Nephron (organoid): ENCODE results near the gene SSH3.

Experiments used
- H3K27ac Mint-ChIP-seq, 3 experiments: 2 replicates each; pipeline ENCODE4 v1.8.0; 2020; ENCODE audit warnings: mixed read lengths in 3 of 3, mild to moderate bottlenecking in 2 of 3, moderate library complexity in 1 of 3
- H3K27me3 Mint-ChIP-seq: 2 replicates; pipeline ENCODE4 v1.8.0; 2021; ENCODE audit warnings: low read depth, mild to moderate bottlenecking, moderate library complexity, mixed read lengths
- H3K36me3 Mint-ChIP-seq: 2 replicates; pipeline ENCODE4 v1.8.0; 2020; ENCODE audit warnings: low read depth, mixed read lengths
- H3K4me1 Mint-ChIP-seq: 2 replicates; pipeline ENCODE4 v1.8.0; 2020; ENCODE audit warnings: mixed read lengths
- H3K4me3 Mint-ChIP-seq, 3 experiments: 2 replicates each; pipeline ENCODE4 v1.8.0; 2020; ENCODE audit warnings: mild to moderate bottlenecking in 3 of 3, mixed read lengths in 3 of 3, moderate library complexity in 2 of 3
- H3K9me3 Mint-ChIP-seq: 2 replicates; pipeline ENCODE4 v1.8.0; 2020; ENCODE audit warnings: mixed read lengths
- TF ChIP-seq, protein P1 (sequence below), 3 experiments: fragments of 200-600 bp; sonication (generic); IDR thresholded peaks; one replicate each; pipeline ENCODE4 v1.5.0; 2021; ENCODE audit warnings: antibody characterized with exemption in 3 of 3; ENCODE audit not compliant: unreplicated experiment in 3 of 3

The SSH3 gene

DNA sequence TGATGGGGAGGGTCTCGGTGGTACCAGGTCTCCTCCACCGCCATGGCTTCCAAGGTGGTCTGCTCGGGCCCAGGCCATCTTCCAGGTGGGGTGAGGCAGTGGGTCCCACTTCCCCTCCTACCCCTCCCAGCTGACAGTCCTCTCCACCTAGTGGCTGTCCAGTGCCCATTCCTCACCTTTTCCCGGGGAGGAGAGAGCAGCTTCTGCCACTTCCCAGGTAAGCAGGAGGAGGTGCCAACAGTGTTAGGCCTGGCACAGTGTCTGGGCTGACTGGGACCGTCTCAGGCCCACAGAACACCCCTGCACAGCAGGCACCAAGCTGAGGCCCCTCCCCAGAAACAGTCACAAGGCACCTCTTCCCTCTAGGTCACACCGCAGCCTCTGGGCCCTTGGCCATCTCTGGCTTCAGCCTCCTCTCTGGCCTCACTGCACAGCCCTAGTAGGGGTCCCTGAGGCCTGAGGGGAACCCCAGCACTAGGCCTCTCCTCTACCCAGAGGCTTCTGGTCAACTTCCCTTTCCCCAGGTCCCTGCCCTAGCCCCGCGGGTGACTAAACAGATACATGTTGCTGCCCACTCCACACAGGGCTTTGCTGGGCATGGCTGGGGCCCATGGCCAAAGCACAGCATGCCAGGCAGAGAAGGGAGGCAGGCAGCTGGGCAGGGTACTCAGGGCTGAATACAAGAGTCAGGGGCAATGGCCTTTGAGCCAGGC, 16.6 kb upstream of the SSH3 start:
- TF ChIP-seq, protein P1, sequence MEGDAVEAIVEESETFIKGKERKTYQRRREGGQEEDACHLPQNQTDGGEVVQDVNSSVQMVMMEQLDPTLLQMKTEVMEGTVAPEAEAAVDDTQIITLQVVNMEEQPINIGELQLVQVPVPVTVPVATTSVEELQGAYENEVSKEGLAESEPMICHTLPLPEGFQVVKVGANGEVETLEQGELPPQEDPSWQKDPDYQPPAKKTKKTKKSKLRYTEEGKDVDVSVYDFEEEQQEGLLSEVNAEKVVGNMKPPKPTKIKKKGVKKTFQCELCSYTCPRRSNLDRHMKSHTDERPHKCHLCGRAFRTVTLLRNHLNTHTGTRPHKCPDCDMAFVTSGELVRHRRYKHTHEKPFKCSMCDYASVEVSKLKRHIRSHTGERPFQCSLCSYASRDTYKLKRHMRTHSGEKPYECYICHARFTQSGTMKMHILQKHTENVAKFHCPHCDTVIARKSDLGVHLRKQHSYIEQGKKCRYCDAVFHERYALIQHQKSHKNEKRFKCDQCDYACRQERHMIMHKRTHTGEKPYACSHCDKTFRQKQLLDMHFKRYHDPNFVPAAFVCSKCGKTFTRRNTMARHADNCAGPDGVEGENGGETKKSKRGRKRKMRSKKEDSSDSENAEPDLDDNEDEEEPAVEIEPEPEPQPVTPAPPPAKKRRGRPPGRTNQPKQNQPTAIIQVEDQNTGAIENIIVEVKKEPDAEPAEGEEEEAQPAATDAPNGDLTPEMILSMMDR (IDR thresholded peaks at IDR 0.05; ENCODE audit: unreplicated experiment in 3 of 3) = no peak
- peaks cover 8% of the 10 kb centered on the region for H3K36me3 Mint-ChIP-seq
- H3K27ac Mint-ChIP-seq = peak overlapping the region; percentile 97 to 99 (median 97)
- H3K27me3 Mint-ChIP-seq = no peaks in the 10 kb centered on the region
- H3K4me1 Mint-ChIP-seq = peaks cover 11% of the 10 kb centered on the region
- H3K4me3 Mint-ChIP-seq = peak overlapping the region; percentile 83 to 86 (median 84)
- no peaks in the 10 kb centered on the region for H3K9me3 Mint-ChIP-seq

DNA sequence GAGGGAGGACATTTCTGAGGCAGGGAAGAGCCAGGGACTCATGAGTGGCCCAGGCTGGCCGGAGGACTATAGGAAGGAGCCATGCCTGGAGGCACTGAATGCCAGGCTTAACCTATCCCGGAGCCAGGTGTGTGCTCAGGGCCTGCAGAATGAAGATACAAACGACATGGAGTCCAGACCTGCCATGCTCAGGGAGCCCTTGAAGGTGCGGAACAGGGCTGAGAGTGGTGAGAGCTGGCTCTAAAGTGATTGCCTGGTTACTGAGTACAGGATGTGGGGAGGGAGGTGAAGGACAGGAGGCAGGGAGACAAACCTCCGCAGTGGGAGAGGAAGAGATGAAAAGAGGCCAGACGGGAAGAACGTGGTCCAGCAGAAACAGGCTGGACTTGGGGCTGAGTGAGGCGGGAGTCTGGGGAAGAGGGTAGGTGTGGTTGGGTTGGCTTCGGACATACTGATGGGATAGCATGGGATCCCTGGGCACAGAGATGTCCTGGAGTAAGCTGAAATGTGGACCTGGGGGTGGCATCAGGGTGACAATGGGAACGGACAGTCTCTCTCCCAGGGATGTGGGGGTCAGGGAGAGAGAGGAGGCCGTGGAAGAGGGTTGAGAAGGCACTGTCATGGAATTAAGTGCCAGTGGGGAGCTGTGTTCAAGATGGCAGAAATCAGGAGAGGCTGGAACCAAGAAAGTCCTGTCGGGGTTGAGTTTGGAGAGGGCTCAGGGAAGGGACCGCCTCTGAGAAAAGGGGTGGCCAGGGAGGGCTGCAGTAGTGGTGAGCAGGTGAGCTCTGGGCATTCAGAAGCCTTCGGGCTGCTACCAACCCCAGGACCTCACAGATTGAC, 15.8 kb upstream of the SSH3 start:
- no peaks in the 10 kb centered on the region for H3K27me3 Mint-ChIP-seq
- H3K36me3 Mint-ChIP-seq = peaks cover 11% of the 10 kb centered on the region
- peak overlapping the region; percentile 83 to 86 (median 84) for H3K4me3 Mint-ChIP-seq
- peaks cover 11% of the 10 kb centered on the region for H3K4me1 Mint-ChIP-seq
- no peaks in the 10 kb centered on the region for H3K9me3 Mint-ChIP-seq
- H3K27ac Mint-ChIP-seq = peak overlapping the region; percentile 97 to 99 (median 97)
- TF ChIP-seq, protein P1 (IDR thresholded peaks at IDR 0.05; ENCODE audit: unreplicated experiment in 3 of 3) = no peak

DNA sequence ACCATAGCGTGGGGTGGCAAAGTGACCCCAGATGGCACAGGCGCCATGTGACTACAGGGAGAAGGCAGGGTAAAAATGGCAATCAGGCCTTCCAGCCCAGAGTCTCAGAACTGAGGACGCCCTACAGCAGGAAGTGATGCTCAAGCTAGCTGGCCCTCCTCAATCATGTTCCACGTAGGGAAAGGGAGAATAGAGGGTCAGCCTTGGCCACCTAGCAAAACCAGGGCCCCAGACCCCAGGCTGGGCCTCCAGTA, 15.2 kb upstream of the SSH3 start:
- H3K4me3 Mint-ChIP-seq = peak overlapping the region; percentile 83 to 86 (median 84)
- peaks cover 11% of the 10 kb centered on the region for H3K4me1 Mint-ChIP-seq
- H3K36me3 Mint-ChIP-seq = peaks cover 15% of the 10 kb centered on the region
- H3K27ac Mint-ChIP-seq = peak overlapping the region; percentile 97 to 99 (median 97)
- no peaks in the 10 kb centered on the region for H3K9me3 Mint-ChIP-seq
- H3K27me3 Mint-ChIP-seq = no peaks in the 10 kb centered on the region
- TF ChIP-seq, protein P1 (IDR thresholded peaks at IDR 0.05; ENCODE audit: unreplicated experiment in 3 of 3) = no peak

DNA sequence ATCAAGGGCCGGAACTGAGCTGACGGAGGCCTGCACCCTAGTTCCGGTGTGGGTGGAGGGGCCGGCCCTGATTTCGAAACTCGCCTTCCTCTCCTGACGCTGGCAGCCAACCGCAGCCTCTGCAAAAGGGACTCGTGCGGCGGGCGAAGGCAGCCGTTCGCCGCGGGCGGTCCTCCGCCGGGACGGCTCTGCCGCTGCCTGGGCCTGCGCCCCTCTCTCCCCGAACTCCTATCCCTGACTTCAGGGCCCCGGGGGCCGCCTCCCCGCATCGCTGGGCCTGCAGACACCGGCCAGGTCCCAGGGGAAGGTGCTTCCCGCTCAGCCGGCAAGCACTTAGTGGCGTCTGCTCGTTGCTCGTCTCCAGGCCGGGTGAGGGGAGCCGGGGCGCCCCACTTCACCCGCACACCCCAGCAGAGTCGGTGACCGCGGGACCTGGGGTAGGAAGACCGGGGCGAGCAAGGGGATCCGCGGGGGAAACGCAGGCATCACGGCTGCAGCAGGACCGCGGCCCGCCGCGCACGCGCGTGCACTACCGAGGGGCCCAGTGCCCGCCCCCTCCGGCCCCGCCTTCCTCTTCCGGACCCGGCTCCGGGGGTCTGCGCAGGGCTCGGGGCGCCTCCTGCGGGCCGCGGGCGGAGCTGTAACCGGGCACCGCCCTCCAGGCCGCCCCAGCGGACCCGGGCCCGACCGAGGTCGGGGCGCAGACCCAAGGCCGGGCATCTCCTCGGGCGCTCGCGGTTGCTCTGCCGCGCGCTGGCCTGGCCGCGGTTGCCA, 14.7 kb upstream of the SSH3 start:
- H3K36me3 Mint-ChIP-seq = peaks cover 19% of the 10 kb centered on the region
- H3K27me3 Mint-ChIP-seq = no peaks in the 10 kb centered on the region
- TF ChIP-seq, protein P1 (IDR thresholded peaks at IDR 0.05; ENCODE audit: unreplicated experiment in 3 of 3) = peak; percentile 44 to 64 (median 48)
- H3K4me3 Mint-ChIP-seq = peak overlapping the region; percentile 83 to 86 (median 84)
- H3K9me3 Mint-ChIP-seq = no peaks in the 10 kb centered on the region
- peak overlapping the region; percentile 97 to 99 (median 97) for H3K27ac Mint-ChIP-seq
- H3K4me1 Mint-ChIP-seq = peaks cover 11% of the 10 kb centered on the region

DNA sequence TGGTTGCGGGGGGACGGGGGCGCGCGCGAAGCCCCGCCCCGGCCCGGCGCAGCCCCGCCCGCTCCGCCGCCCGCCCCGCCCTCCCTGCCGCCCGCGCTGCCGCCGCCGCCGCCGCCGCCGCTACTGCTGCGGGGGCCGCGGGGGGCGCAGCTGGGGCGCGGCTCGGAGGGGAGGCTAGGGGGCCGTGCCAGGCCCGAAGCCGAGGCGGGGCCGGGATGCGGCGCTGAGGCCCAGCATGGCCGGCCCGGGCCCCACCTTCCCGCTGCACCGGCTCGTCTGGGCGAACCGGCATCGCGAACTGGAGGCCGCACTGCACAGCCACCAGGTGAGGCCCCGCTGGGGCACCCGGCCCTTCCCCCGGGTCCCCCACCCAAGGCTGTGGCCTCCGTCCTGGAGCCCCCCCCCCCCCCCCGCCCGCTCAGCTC, 14.1 kb upstream of the SSH3 start, which contains the start of gene ANKRD13D:
ANKRD13D (plus strand) TSS at position 78 of the 425 bp plus-strand sequence; CDS start at position 236, 158 bp downstream.
- TF ChIP-seq, protein P1 (IDR thresholded peaks at IDR 0.05; ENCODE audit: unreplicated experiment in 3 of 3) = no peak
- peak within 1 kb of the TSS; percentile 90 to 95 (median 92) for H3K4me3 Mint-ChIP-seq
- peaks cover 21% of the 10 kb centered on the region for H3K36me3 Mint-ChIP-seq
- peaks cover 11% of the 10 kb centered on the region for H3K4me1 Mint-ChIP-seq
- H3K27me3 Mint-ChIP-seq = no peaks in the 10 kb centered on the region
- peak within 1 kb of the TSS; percentile 97 to 99 (median 97) for H3K27ac Mint-ChIP-seq
- H3K9me3 Mint-ChIP-seq = no peaks in the 10 kb centered on the region
